GM10847 (cell line): Measurements from ENCODE around the gene GRID1.

ENCODE experiments used
- POLR2A ChIP-seq: IDR thresholded peaks from 2 replicates; pipeline ENCODE4 v1.6.1; 2011; ENCODE audit not compliant: insufficient read length; ENCODE audit errors: extremely low read depth

The GRID1 gene

DNA sequence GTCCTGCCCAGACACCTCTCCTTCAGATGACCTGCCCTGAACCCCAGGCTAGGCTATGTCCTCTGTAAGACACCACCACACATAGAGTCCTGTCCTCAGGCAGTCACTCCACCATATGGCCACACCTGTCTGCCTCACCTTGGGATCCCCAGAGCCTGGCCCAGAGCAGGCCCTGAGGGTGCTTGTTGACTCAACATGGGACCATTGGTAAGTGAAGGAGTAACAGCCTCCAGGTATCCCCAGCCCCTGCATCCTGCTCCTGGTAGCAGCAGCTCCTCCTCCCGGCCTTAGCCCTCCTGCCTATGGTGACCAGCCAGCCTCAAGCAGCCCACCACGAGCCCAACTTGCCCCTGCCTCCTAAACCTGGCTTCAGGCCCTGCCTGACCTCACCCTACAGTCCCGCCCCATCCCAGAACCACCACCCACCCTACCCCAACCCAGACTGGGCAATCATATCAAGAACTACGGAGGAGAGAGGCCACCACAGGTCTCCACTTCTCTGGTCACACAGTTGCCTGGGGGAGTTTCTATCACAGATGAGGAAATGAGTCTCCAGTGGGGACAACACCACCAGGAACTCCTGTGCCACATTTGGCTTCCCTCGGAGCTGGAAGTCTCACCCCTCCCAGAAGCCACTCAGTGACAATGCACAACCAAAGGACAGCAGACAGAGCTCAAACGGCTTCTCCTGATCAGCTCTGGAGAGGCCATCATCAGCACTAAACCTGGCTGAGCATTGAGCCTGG is 136.6 kb downstream of the GRID1 start:
- no peak for TF ChIP-seq POLR2A

- no peak for TF ChIP-seq POLR2A
These were observed 137.2 kb downstream of the GRID1 start for GRCh38 chr10:86229376-86229775.

GRCh38 chr10:86227501-86228258 is 138.9 kb downstream of the GRID1 start:
- no peak for TF ChIP-seq POLR2A

- TF ChIP-seq POLR2A: no peak
These were observed 139.8 kb downstream of the GRID1 start for GRCh38 chr10:86226781-86227201.

DNA sequence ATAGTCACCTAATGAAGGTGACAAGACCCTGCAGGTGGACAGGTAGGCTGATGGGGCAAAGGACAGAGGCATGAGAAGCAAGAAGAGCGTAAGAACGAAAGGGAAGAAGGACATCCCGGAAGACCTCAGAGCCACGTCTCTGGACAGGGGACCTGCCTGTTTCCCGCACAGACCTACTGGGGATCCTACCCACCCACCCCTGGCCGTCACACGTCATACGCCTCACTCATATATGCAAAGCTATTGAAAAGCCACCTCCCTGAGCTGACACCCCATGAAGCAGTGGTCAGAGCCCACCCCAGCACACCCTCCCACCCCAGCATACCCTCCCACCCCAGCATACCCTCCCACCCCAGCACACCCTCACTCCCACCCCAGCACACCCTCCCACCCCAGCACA is 140.6 kb downstream of the GRID1 start:
- TF ChIP-seq POLR2A: no peak

DNA sequence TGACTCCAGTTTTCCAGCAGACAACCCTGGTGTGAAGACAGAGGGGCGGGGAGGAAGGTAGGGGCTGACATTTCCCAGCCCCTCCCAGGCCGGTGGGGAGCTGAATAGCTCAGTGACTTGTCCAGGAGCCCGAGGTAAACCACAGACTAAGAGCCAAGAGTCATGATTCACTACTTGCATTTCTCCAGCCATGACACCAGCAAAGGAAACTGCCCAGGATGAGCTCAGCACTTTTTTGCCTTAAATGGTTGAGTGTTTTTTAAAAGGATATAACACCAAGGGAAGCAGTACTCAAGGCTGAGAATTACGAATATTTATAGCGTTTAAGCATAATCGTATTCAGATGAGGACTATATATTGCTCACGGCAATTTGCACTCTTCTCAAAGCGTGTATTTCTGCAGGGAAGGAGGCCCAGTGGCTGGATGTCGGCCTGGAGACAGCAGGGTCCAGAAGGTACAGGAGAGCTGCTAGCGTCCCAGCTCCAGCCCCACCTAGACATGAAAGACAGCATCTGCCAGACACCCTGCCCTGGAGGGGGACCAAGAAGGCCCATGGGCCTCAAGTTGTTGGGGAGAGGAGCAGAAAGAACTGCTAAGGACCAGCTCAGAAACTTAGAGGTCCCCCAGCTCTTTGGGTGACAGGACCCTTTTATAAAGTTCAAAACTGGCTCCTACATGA is 141.4 kb downstream of the GRID1 start:
- TF ChIP-seq POLR2A: no peak

DNA sequence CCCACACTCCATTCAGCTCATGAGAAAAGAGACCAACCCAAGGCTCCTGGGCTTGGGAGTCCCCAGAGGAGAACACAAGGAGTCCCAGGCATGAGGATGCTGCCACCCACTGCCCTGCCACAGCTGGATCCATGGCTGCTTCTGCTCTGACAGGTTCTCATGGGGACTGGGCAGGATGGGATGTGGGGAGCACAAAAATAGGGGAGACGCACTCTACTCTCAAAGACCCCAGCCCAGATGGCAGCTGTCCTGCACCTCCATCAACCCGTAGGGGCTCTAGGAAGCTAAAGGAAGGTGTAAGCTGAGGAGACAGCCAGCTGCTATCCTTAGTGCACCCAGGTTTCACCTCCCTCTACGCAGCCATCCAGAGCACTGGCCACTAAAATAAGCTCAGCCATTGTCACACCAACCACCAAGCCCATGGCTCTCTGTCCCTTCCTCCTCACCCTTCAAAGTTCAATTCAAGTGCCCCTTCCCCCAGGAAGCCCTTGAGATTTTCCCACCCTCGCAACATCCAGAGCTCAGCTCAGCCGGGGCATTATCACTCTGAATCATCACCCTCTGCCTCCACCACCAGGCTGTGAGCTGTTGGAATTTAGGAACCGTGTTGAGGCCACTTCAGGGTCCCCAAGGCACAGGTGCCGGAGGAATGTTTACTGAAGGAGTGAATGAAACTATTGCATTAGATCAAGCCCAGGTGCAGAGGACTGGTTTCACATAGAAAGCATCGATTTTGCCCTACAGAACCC is 142.1 kb downstream of the GRID1 start:
- no peak for TF ChIP-seq POLR2A

DNA sequence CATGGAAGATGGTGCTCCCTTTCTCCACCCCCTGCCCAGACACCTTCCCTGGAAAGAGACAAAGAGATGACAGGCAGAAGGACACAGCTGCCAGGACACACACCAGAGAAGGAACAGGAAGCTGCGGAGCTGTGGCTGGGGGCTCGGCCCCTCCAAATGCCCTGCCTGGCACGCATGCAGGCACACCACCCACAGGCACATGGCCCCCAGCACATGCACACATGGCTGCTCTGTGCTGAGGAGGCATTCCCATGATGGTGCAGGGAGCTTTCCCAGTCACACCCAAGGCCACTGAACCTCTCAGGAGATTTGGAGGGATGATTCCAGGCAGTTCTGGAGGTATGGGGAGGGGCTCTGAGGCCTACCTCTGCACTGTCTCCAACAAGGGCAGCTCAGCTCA is 143.3 kb downstream of the GRID1 start:
- TF ChIP-seq POLR2A: no peak

GRCh38 chr10:86222687-86223086 is 143.9 kb downstream of the GRID1 start:
- TF ChIP-seq POLR2A: no peak

DNA sequence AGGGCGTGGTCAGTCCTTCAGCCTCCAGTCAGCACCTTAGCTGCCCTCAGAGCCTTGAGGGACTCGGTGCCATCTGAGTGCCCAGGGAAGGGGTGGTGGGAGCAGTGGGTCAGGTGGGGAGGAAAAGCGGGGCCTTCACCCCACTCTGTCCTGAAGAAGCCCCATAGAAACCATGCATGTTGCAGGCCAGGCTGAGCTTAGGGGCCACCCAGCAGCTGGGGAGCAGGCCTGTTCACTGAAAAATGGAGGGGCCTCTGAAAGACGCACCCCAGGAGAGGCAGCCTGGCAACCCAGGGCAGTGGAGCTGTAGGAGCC is 144.3 kb downstream of the GRID1 start:
- no peak for TF ChIP-seq POLR2A

DNA sequence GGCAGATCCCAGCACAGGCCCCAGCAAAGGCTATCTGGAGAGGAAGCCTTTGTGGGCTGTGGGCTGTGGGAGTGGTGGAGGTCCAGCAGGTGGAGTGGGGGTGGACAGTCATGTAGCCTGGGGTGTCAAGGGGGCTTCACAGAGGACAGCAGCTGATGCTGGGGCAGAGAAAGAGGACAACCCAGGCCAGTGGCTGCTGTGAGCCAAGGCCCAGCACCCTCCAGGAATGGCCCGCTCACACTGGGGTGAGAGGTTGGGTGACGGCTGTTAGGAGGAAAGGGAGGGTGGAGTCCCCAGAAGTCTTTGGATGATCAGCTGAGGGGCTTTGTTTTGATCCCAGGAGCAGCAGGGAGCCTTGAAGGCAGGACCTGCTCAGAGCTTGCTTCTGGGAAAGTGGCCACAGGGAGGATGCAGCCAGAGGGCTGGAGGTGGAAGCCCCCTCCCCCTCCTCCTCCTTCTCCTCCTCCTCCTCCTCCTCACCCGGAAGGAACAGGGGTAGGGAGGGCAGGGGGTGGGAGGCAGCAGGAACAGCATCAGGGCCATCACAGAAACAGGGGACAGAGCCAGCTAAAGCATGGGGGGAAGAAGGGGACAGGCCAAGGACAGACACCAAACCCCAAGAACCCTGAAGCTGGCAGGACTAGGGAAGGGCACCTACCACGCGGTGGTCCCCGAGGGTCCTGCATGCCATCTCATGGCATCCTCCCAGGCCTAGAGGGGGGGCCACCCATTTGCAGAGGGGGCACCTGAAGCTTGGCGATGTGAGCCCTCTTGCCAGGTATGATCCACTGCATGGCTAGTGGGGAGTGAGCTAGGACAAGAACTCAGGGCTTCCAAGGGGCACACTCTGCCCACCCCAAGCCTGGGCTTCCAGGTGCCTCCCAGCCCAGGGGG is 144.9 kb downstream of the GRID1 start:
- TF ChIP-seq POLR2A: no peak

DNA sequence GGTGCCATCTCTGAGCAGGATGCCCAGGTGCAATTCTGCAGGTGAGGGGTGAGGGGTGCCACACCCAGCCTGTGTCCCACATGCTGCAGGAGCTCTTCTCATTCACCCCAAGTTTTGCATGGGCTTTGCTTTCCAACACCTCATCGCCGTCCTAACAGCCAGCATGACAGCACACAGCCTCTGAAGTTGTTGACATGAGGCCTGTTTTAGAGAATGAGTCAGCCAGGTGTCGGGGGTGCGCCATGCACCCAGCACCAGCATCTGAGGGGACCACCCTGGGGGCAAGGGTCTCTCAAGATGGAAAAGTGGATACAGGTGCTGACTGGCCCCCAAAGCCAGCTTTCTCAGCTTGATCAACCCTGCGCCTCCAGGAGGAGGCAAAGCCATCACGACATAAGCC is 146.0 kb downstream of the GRID1 start:
- no peak for TF ChIP-seq POLR2A

DNA sequence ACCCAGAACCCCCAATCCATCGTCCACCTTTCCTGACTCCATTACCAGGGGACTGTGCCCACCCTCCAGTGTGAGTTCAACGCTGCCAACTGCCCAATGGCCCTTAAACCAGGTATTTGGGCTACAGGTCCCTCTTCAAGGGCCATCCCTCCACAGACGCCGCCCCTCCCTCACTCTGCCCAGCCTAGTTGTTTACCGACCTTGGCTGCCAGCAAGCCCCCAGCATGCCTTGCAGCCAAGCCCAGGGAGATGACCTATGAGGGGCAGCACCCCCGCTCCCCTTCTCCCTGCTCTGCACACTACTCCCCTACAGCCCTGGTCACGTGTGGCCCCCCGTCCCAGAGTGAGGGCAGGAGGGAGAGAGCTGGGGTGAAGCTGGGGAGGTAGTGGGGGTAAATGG is 147.3 kb downstream of the GRID1 start:
- TF ChIP-seq POLR2A: no peak

DNA sequence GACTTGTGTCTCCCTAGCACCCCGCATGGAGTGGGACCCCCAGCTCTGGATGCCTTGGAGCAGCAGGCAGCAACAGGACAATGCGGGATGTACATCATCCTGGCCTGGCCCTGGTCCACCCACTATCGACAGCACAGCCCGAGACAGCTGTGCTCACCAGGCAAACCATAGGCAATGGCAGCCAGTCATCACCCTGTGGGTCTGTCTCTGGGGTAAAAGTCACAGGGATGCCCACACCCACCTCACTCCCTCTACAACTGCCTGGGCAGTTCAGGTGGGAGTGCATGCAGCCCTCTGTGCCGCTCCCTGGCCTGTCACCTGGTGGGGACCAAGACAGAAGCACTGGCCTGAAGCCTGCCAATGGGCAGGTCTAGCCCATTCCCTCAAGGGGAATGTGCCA is 147.8 kb downstream of the GRID1 start:
- no peak for TF ChIP-seq POLR2A
